Tibial nerve (tissue), 3 donors: ENCODE measurements around the gene ASAP3.

Source experiments
- POLR2A ChIP-seq, 2 donors: fragments of 450-650 bp; IDR thresholded peaks; one replicate each; pipeline ENCODE4 v1.6.1; 2017; ENCODE audit warnings: antibody characterized with exemption in 2 of 2, mild to moderate bottlenecking in 2 of 2, moderate library complexity in 2 of 2
- TF ChIP-seq, protein P1 (sequence below), 5 experiments: fragments of 200-600 bp in 3 of 5; fragments of 450-650 bp in 2 of 5; sonication (generic) in 3 of 5; IDR thresholded peaks; one replicate each; pipeline ENCODE4 v1.5.1; 2016 to 2019; ENCODE audit warnings: antibody characterized with exemption in 5 of 5, mild to moderate bottlenecking in 3 of 5, moderate library complexity in 2 of 5

DNA sequence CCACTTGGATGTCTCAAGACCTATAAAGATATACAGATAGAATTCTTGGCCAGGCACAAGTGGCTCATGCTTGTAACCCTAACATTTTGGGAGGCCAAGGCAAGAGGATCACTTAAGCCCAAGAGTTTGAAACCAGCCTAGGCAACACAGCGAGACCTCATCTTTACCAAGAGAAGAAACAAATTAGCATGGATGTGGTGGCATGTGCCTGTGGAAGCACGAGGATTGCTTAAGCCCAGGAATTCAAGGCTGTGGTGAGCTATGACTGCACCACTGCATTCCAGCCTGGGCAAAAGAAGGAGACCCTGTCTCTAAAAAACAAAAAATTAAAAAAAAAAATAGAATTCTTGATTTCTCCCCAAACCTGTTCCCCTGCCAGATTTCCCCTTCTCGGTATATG, 8.3 kb downstream of the ASAP3 start:
- TF ChIP-seq, protein P1, sequence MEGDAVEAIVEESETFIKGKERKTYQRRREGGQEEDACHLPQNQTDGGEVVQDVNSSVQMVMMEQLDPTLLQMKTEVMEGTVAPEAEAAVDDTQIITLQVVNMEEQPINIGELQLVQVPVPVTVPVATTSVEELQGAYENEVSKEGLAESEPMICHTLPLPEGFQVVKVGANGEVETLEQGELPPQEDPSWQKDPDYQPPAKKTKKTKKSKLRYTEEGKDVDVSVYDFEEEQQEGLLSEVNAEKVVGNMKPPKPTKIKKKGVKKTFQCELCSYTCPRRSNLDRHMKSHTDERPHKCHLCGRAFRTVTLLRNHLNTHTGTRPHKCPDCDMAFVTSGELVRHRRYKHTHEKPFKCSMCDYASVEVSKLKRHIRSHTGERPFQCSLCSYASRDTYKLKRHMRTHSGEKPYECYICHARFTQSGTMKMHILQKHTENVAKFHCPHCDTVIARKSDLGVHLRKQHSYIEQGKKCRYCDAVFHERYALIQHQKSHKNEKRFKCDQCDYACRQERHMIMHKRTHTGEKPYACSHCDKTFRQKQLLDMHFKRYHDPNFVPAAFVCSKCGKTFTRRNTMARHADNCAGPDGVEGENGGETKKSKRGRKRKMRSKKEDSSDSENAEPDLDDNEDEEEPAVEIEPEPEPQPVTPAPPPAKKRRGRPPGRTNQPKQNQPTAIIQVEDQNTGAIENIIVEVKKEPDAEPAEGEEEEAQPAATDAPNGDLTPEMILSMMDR (IDR thresholded peaks at IDR 0.05): no peak
- TF ChIP-seq POLR2A (IDR thresholded peaks at IDR 0.05): no peak
